Measurements from ENCODE around the gene TMEM69. TPM values are rescaled to one million over a fixed set of nuclear protein-coding genes. Genes with fewer than 3 reads are reported as not detected.
"Not testable (repeated sequence)": the region's sequence is repeated elsewhere in the genome, so short reads cannot be mapped to it uniquely, and the experiment has no call there.

Gene TMEM69
- total RNA-seq, 2 donors from 2014 or later: 25.1 to 28.1 TPM

DNA sequence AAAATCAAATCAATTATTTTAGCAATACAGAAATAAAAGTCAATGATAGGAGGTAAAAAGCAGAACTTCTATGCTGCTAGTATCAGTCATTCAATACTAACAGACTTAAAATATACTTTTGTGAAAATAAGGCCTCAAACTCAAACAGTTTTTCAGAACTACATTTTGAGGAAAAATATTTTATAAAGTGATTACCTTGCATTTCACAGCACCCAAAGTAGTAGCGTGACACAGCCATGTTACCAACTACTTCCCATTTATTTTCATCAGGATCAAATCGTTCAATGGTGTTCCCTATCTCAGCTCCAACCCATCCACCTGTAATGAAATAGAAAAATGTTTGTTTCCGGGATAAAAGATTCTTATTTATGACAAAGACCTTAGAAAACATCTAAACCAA, 28.7 kb downstream of the TMEM69 start:
- Histone ChIP-seq H3K27me3 (ENCODE audit: control insufficient read depth, insufficient read depth, low read length, poor library complexity, severe bottlenecking) (no peaks in the 10 kb centered on the region), H3K9ac (ENCODE audit: extremely low read depth, low read length, poor library complexity, severe bottlenecking) (no peak overlapping the region), H3K36me3 (ENCODE audit: control insufficient read depth, insufficient read depth, low read length) (peaks cover 3% of the 10 kb centered on the region), H3K4me3 (ENCODE audit: low read length) (no peak overlapping the region), H3K27ac (ENCODE audit: low read depth, low read length) (no peak overlapping the region), H3K9me3 (ENCODE audit: control insufficient read depth, low read length) (no peaks in the 10 kb centered on the region), H3K4me1 (ENCODE audit: control insufficient read depth, insufficient read depth, low read length) (no peaks in the 10 kb centered on the region)
- no peak overlapping the region for H3K4me3 Mint-ChIP-seq
- WGBS, 2 experiments (ENCODE audit: insufficient coverage in 1 of 2, insufficient read length in 1 of 2): 98 to 100% methylated on average over 2 to 3 of the region's 3 CpGs
- no peak for TF ChIP-seq CTCF (conservative IDR thresholded peaks at IDR 0.05)
- no peaks in the 10 kb centered on the region for H3K4me1 Mint-ChIP-seq
- peaks cover 28% of the 10 kb centered on the region for H3K36me3 Mint-ChIP-seq (ENCODE audit: low read depth)
- DNase-seq: no peak
- H3K9me3 Mint-ChIP-seq: no peaks in the 10 kb centered on the region
- no peaks in the 10 kb centered on the region for H3K27me3 Mint-ChIP-seq (ENCODE audit: insufficient read depth)
- no peak overlapping the region for H3K27ac Mint-ChIP-seq

DNA sequence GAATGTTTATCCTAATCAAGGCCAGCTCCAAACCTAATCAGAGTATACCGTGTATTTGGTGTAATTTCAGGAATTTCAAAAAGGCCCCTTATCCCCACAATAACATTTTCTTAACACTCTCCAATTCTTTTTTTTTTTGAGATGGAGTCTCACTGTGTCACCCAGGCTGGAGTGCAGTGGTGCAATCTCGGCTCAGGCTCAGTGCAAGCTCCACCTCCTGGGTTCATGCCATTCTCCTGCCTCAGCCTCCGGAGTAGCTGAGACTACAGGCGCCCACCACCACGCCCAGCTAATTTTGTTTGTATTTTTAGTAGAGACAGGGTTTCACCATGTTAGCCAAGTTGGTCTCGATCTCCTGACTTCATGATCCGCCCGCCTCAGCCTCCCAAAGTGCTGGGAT, 29.4 kb downstream of the TMEM69 start:
- H3K27me3 ChIP-seq (ENCODE audit: control insufficient read depth, insufficient read depth, low read length, poor library complexity, severe bottlenecking); H3K4me3 Mint-ChIP-seq; H3K27me3 Mint-ChIP-seq (ENCODE audit: insufficient read depth); H3K9me3 ChIP-seq (ENCODE audit: control insufficient read depth, low read length); H3K36me3 ChIP-seq (ENCODE audit: control insufficient read depth, insufficient read depth, low read length); H3K4me3 ChIP-seq (ENCODE audit: low read length); H3K9me3 Mint-ChIP-seq; H3K4me1 ChIP-seq (ENCODE audit: control insufficient read depth, insufficient read depth, low read length); H3K9ac ChIP-seq (ENCODE audit: extremely low read depth, low read length, poor library complexity, severe bottlenecking); H3K4me1 Mint-ChIP-seq; DNase-seq; H3K27ac Mint-ChIP-seq; H3K27ac ChIP-seq (ENCODE audit: low read depth, low read length): not testable (repeated sequence)
- peaks cover 24% of the 10 kb centered on the region for H3K36me3 Mint-ChIP-seq (ENCODE audit: low read depth)
- WGBS, 2 experiments (ENCODE audit: insufficient coverage in 1 of 2, insufficient read length in 1 of 2): 92 to 93% methylated on average over 5 to 8 of the region's 8 CpGs

- no peaks in the 10 kb centered on the region for H3K27me3 Mint-ChIP-seq (ENCODE audit: insufficient read depth)
- no peak for TF ChIP-seq CTCF (conservative IDR thresholded peaks at IDR 0.05)
- DNase-seq: no peak
Observed at GRCh38 chr1:45718289-45718688, 30.3 kb downstream of the TMEM69 start.

GRCh38 chr1:45721207-45721606, 33.2 kb downstream of the TMEM69 start:
- no peak for TF ChIP-seq CTCF (conservative IDR thresholded peaks at IDR 0.05)
- no peak overlapping the region for H3K4me3 Mint-ChIP-seq
- H3K4me1 Mint-ChIP-seq: no peaks in the 10 kb centered on the region
- Histone ChIP-seq H3K4me1 (ENCODE audit: control insufficient read depth, insufficient read depth, low read length) (no peaks in the 10 kb centered on the region), H3K4me3 (ENCODE audit: low read length) (no peak overlapping the region), H3K9me3 (ENCODE audit: control insufficient read depth, low read length) (no peaks in the 10 kb centered on the region), H3K27ac (ENCODE audit: low read depth, low read length) (no peak overlapping the region), H3K36me3 (ENCODE audit: control insufficient read depth, insufficient read depth, low read length) (peaks cover 7% of the 10 kb centered on the region), H3K27me3 (ENCODE audit: control insufficient read depth, insufficient read depth, low read length, poor library complexity, severe bottlenecking) (no peaks in the 10 kb centered on the region), H3K9ac (ENCODE audit: extremely low read depth, low read length, poor library complexity, severe bottlenecking) (no peak overlapping the region)
- H3K27me3 Mint-ChIP-seq (ENCODE audit: insufficient read depth): no peaks in the 10 kb centered on the region
- H3K36me3 Mint-ChIP-seq (ENCODE audit: low read depth): peaks cover 18% of the 10 kb centered on the region
- H3K27ac Mint-ChIP-seq: no peak overlapping the region
- 86 to 100% methylated on average over 1 of the region's 1 CpG for whole genome bisulfite sequencing, 2 experiments (ENCODE audit: insufficient coverage in 1 of 2, insufficient read length in 1 of 2)
- no peak for DNase-seq
- H3K9me3 Mint-ChIP-seq: peaks cover 8% of the 10 kb centered on the region

More at GRCh38 chr1:45718289-45718688, 30.3 kb downstream of the TMEM69 start:
- Histone ChIP-seq H3K9ac (ENCODE audit: extremely low read depth, low read length, poor library complexity, severe bottlenecking) (no peak overlapping the region), H3K27ac (ENCODE audit: low read depth, low read length) (no peak overlapping the region), H3K9me3 (ENCODE audit: control insufficient read depth, low read length) (no peaks in the 10 kb centered on the region), H3K4me1 (ENCODE audit: control insufficient read depth, insufficient read depth, low read length) (no peaks in the 10 kb centered on the region), H3K4me3 (ENCODE audit: low read length) (no peak overlapping the region), H3K36me3 (ENCODE audit: control insufficient read depth, insufficient read depth, low read length) (peaks cover 8% of the 10 kb centered on the region), H3K27me3 (ENCODE audit: control insufficient read depth, insufficient read depth, low read length, poor library complexity, severe bottlenecking) (no peaks in the 10 kb centered on the region)
- peaks cover 29% of the 10 kb centered on the region for H3K36me3 Mint-ChIP-seq (ENCODE audit: low read depth)
- H3K4me1 Mint-ChIP-seq: no peaks in the 10 kb centered on the region
- H3K9me3 Mint-ChIP-seq: peaks cover under 1% of the 10 kb centered on the region
- no peak overlapping the region for H3K4me3 Mint-ChIP-seq
- H3K27ac Mint-ChIP-seq: no peak overlapping the region
- WGBS, 2 experiments (ENCODE audit: insufficient coverage in 1 of 2, insufficient read length in 1 of 2): 94% methylated on average over 1 of the region's 1 CpG; no CpG with 5 or more reads in 1 of the 2 experiments

All from endodermal cell (in vitro differentiated cells).